Omental fat pad (tissue), 4 donors: ENCODE measurements around the gene SETD9. TPM values are rescaled to one million over a fixed set of nuclear protein-coding genes. Genes with fewer than 3 reads are reported as not detected.

ENCODE experiments used
- ATAC-seq: fragments of 150-250 bp; one replicate; pipeline ENCODE4 v1.9.1; 2016; ENCODE audit warnings: mild to moderate bottlenecking, moderate library complexity; ENCODE audit not compliant: low FRiP score
- DNase-seq: peaks from one replicate; pipeline ENCODE4 v3.0.0-alpha.2; 2019; ENCODE audit warnings: low spot score
- CTCF ChIP-seq, 3 donors: fragments of 450-650 bp; IDR thresholded peaks; one replicate each; pipeline ENCODE4 v1.5.1; 2016 to 2017; ENCODE audit warnings: antibody characterized with exemption in 3 of 3, mild to moderate bottlenecking in 3 of 3, moderate library complexity in 2 of 3
- total RNA-seq, 4 donors: library from RNA; depleted of rRNA; stranded (reverse); fragments of >200 nt; gene quantifications; one replicate each; pipeline ENCODE4 v1.1.0, GENCODE V29; 2016

The SETD9 gene
- total RNA-seq, 4 donors from 2014 or later = 3.8 to 15.8 (median 11.3) TPM

- TF ChIP-seq CTCF (IDR thresholded peaks at IDR 0.05) = no peak
- DNase-seq (no peak), ATAC-seq (no peak)
Measured at GRCh38 chr5:56881571-56881970, 27.8 kb upstream of the SETD9 start.

- no peak for ATAC-seq
- DNase-seq = no peak
- TF ChIP-seq CTCF (IDR thresholded peaks at IDR 0.05) = no peak
Measured at GRCh38 chr5:56893251-56893951, 16.0 kb upstream of the SETD9 start.

- ATAC-seq (no peak), DNase-seq (no peak)
- TF ChIP-seq CTCF (IDR thresholded peaks at IDR 0.05) = no peak
Measured at GRCh38 chr5:56896763-56897162, 12.6 kb upstream of the SETD9 start.

GRCh38 chr5:56898213-56898612 lies 11.2 kb upstream of the SETD9 start:
- ATAC-seq (no peak), DNase-seq (no peak)
- TF ChIP-seq CTCF (IDR thresholded peaks at IDR 0.05) = no peak

- TF ChIP-seq CTCF (IDR thresholded peaks at IDR 0.05) = no peak
- ATAC-seq (no peak), DNase-seq (no peak)
Measured at GRCh38 chr5:56900395-56900794, 9.0 kb upstream of the SETD9 start.

- TF ChIP-seq CTCF (IDR thresholded peaks at IDR 0.05) = peak in 1 of 3 donors; percentile 11
- no peak for DNase-seq
- ATAC-seq = no peak
Measured at GRCh38 chr5:56900858-56901578, 8.4 kb upstream of the SETD9 start.

GRCh38 chr5:56908942-56909293 lies 478 bp upstream of the SETD9 start:
- peak; percentile 28 for DNase-seq
- peak; percentile 70 for ATAC-seq
- TF ChIP-seq CTCF (IDR thresholded peaks at IDR 0.05) = no peak
